ENCODE measurements around the gene OLIG2.

Gene OLIG2

DNA sequence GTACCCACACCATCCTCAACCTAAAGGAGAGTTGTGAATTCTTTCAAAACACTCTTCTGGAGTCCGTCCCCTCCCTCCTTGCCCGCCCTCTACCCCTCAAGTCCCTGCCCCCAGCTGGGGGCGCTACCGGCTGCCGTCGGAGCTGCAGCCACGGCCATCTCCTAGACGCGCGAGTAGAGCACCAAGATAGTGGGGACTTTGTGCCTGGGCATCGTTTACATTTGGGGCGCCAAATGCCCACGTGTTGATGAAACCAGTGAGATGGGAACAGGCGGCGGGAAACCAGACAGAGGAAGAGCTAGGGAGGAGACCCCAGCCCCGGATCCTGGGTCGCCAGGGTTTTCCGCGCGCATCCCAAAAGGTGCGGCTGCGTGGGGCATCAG, 638 bp upstream of the OLIG2 start:
- no peak overlapping the region for H2AFZ ChIP-seq (ENCODE audit: low read depth)
- no peak overlapping the region for H3K4me2 ChIP-seq
- H3K36me3 ChIP-seq (ENCODE audit: insufficient read depth) = no peaks in the 10 kb centered on the region
- no peaks in the 10 kb centered on the region for H3K79me2 ChIP-seq (ENCODE audit: insufficient read depth, low read depth)
- H3K4me3 ChIP-seq (IDR thresholded peaks at IDR 0.05; ENCODE audit: insufficient read depth, low read depth, low read length) = no peak overlapping the region
- no peaks in the 10 kb centered on the region for H4K20me1 ChIP-seq (ENCODE audit: insufficient read depth)
- no peak overlapping the region for H3K9ac ChIP-seq
- no peak overlapping the region for H3K27ac ChIP-seq
- H3K4me1 ChIP-seq (ENCODE audit: low read depth, poor library complexity, severe bottlenecking) = no peaks in the 10 kb centered on the region
- no peaks in the 10 kb centered on the region for H3K27me3 ChIP-seq (ENCODE audit: insufficient read depth, low read depth)
- TF ChIP-seq CTCF (conservative IDR thresholded peaks at IDR 0.05; ENCODE audit: low read depth, low read length) = no peak

GRCh38 chr21:33026443-33026858, 716 bp downstream of the OLIG2 start:
- Histone ChIP-seq H3K27me3 (ENCODE audit: insufficient read depth, low read depth) (no peaks in the 10 kb centered on the region), H3K4me3 (IDR thresholded peaks at IDR 0.05; ENCODE audit: insufficient read depth, low read depth, low read length) (no peak overlapping the region), H3K36me3 (ENCODE audit: insufficient read depth) (no peaks in the 10 kb centered on the region), H4K20me1 (ENCODE audit: insufficient read depth) (no peaks in the 10 kb centered on the region), H3K9ac (no peak overlapping the region), H3K4me1 (ENCODE audit: low read depth, poor library complexity, severe bottlenecking) (no peaks in the 10 kb centered on the region), H3K27ac (no peak overlapping the region), H3K4me2 (no peak overlapping the region), H3K79me2 (ENCODE audit: insufficient read depth, low read depth) (no peaks in the 10 kb centered on the region), H2AFZ (ENCODE audit: low read depth) (no peak overlapping the region)
- TF ChIP-seq CTCF (conservative IDR thresholded peaks at IDR 0.05; ENCODE audit: low read depth, low read length) = no peak

DNA sequence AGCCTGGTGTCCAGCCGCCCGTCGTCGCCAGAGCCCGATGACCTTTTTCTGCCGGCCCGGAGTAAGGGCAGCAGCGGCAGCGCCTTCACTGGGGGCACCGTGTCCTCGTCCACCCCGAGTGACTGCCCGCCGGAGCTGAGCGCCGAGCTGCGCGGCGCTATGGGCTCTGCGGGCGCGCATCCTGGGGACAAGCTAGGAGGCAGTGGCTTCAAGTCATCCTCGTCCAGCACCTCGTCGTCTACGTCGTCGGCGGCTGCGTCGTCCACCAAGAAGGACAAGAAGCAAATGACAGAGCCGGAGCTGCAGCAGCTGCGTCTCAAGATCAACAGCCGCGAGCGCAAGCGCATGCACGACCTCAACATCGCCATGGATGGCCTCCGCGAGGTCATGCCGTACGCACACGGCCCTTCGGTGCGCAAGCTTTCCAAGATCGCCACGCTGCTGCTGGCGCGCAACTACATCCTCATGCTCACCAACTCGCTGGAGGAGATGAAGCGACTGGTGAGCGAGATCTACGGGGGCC, 1.2 kb downstream of the OLIG2 start:
- H3K9ac ChIP-seq = no peak overlapping the region
- H2AFZ ChIP-seq (ENCODE audit: low read depth) = no peak overlapping the region
- no peak overlapping the region for H3K4me3 ChIP-seq (IDR thresholded peaks at IDR 0.05; ENCODE audit: insufficient read depth, low read depth, low read length)
- no peaks in the 10 kb centered on the region for H3K36me3 ChIP-seq (ENCODE audit: insufficient read depth)
- no peaks in the 10 kb centered on the region for H3K4me1 ChIP-seq (ENCODE audit: low read depth, poor library complexity, severe bottlenecking)
- H3K27ac ChIP-seq = no peak overlapping the region
- H3K27me3 ChIP-seq (ENCODE audit: insufficient read depth, low read depth) = no peaks in the 10 kb centered on the region
- H3K4me2 ChIP-seq = no peak overlapping the region
- TF ChIP-seq CTCF (conservative IDR thresholded peaks at IDR 0.05; ENCODE audit: low read depth, low read length) = no peak
- no peaks in the 10 kb centered on the region for H4K20me1 ChIP-seq (ENCODE audit: insufficient read depth)
- H3K79me2 ChIP-seq (ENCODE audit: insufficient read depth, low read depth) = no peaks in the 10 kb centered on the region

GRCh38 chr21:33027401-33028286, 1.9 kb downstream of the OLIG2 start:
- Histone ChIP-seq H3K27ac (no peak overlapping the region), H3K4me1 (ENCODE audit: low read depth, poor library complexity, severe bottlenecking) (no peaks in the 10 kb centered on the region), H2AFZ (ENCODE audit: low read depth) (no peak overlapping the region), H4K20me1 (ENCODE audit: insufficient read depth) (no peaks in the 10 kb centered on the region), H3K4me2 (no peak overlapping the region), H3K4me3 (IDR thresholded peaks at IDR 0.05; ENCODE audit: insufficient read depth, low read depth, low read length) (no peak overlapping the region), H3K36me3 (ENCODE audit: insufficient read depth) (no peaks in the 10 kb centered on the region), H3K27me3 (ENCODE audit: insufficient read depth, low read depth) (no peaks in the 10 kb centered on the region), H3K9ac (no peak overlapping the region), H3K79me2 (ENCODE audit: insufficient read depth, low read depth) (no peaks in the 10 kb centered on the region)
- no peak for TF ChIP-seq CTCF (conservative IDR thresholded peaks at IDR 0.05; ENCODE audit: low read depth, low read length)
